K562 (cell line): ENCODE data around the gene LRRC8A. TPM values are rescaled to one million over a fixed set of nuclear protein-coding genes. Genes with fewer than 3 reads are reported as not detected.

Experiments
- CREB1 ChIP-seq, 2 experiments: sonication (generic) in 1 of 2; formaldehyde crosslinking in 1 of 2; IDR thresholded peaks; 2 replicates each; pipeline versions ENCODE4 v1.6.1 to v1.8.0; 2012 to 2022; ENCODE audit warnings: inconsistent platforms in 1 of 2, mild to moderate bottlenecking in 1 of 2, missing genetic modification reagents in 1 of 2, moderate library complexity in 1 of 2
- E2F5 ChIP-seq: sonication (generic); formaldehyde crosslinking; IDR thresholded peaks from 2 replicates; pipeline ENCODE4 v1.8.0; 2022; ENCODE audit warnings: mild to moderate bottlenecking, missing genetic modification reagents
- E4F1 ChIP-seq: fragments of 250-450 bp; sonication (Bioruptor Pico); IDR thresholded peaks from 2 replicates; pipeline ENCODE4 v1.5.0; 2021; ENCODE audit warnings: mild to moderate bottlenecking, borderline replicate concordance
- ELF2 ChIP-seq: fragments of 250-450 bp; sonication (Bioruptor Pico); IDR thresholded peaks from 2 replicates; pipeline ENCODE4 v1.5.0; 2021; ENCODE audit warnings: mild to moderate bottlenecking
- GATA2 ChIP-seq: sonication (generic); formaldehyde crosslinking; IDR thresholded peaks from 2 replicates; pipeline ENCODE4 v1.4.0; 2020; ENCODE audit warnings: mild to moderate bottlenecking, missing genetic modification reagents
- RAD51 ChIP-seq: fragments of 450-650 bp; IDR thresholded peaks from 2 replicates; pipeline ENCODE4 v1.7.1; 2016; ENCODE audit warnings: low read depth, mild to moderate bottlenecking, borderline replicate concordance
- TEAD2 ChIP-seq: fragments of 450-650 bp; IDR thresholded peaks from 2 replicates; pipeline ENCODE4 v1.6.1; 2016; ENCODE audit warnings: missing genetic modification characterization, control low read depth, missing compliant biosample characterization
- THAP12 ChIP-seq: fragments of 250-450 bp; sonication (Bioruptor Pico); IDR thresholded peaks from 2 replicates; pipeline ENCODE4 v1.9.0; 2021; ENCODE audit warnings: mild to moderate bottlenecking, inconsistent platforms
- ZNF184 ChIP-seq: sonication (generic); formaldehyde crosslinking; IDR thresholded peaks from 2 replicates; pipeline ENCODE4 v1.5.0; 2020; ENCODE audit warnings: missing genetic modification reagents
- ZNF778 ChIP-seq: fragments of 450-650 bp; formaldehyde crosslinking; IDR thresholded peaks from 2 replicates; pipeline ENCODE4 v1.4.0; 2020; ENCODE audit warnings: mild to moderate bottlenecking, moderate library complexity
- polyA plus RNA-seq, 8 experiments: library from polyadenylated mRNA; depleted of rRNA in 4 of 8; stranded (reverse) in 5 of 8; unstranded in 3 of 8; fragments of >200 nt; fragmentation: Nextera tagmentation in 2 of 8; fragmentation: Illumina TruSeq in 1 of 8; extraction: Ambion mirVana in 2 of 8; extraction: Trizol in 1 of 8; gene quantifications; 2 replicates each; pipeline versions ENCODE4 v1.2.1 to v1.2.3, GENCODE V29; 2011 to 2014; ENCODE audit warnings: inconsistent platforms in 1 of 8, missing spikeins in 1 of 8
- total RNA-seq, 7 experiments: library from RNA; depleted of rRNA in 6 of 7; stranded (reverse); fragments of >200 nt in 6 of 7; fragmentation: Illumina TruSeq in 2 of 7; extraction: Trizol in 2 of 7; gene quantifications; 2 replicates each; pipeline versions ENCODE4 v1.2.1 to v1.2.3, GENCODE V29; 2011 to 2021; ENCODE audit warnings: low replicate concordance in 1 of 7

Gene LRRC8A
- total and polyA plus RNA-seq, 9 of the 15 experiments (the other 6 are each of a cell fraction or from before 2014, with no cell fraction given) = 2.9 to 24.7 (median 8.9) TPM

- TF ChIP-seq E4F1 (CRISPR knock-in tag) (no peak), CREB1 (IDR thresholded peaks at IDR 0.05) (no peak), CREB1 (CRISPR knock-in tag; IDR thresholded peaks at IDR 0.05) (no peak), ZNF184 (CRISPR knock-in tag) (no peak), ZNF778 (CRISPR knock-in tag) (no peak), TEAD2 (tag) (no peak), RAD51 (0 out of 2 replicates have a peak, but pooled peaks have one; percentile 11), E2F5 (CRISPR knock-in tag) (no peak), THAP12 (no peak), GATA2 (CRISPR knock-in tag) (peak; percentile 47; the same call in 1 of the 2 replicates), ELF2 (CRISPR knock-in tag) (0 out of 2 replicates have a peak, but pooled peaks have one; percentile 30)
These were observed 4.4 kb downstream of the LRRC8A start (continued) for GRCh38 chr9:128886211-128886891.
